Stomach (tissue), 4 donors: Measurements from ENCODE around the gene TOR1A.

ENCODE experiments used
- EP300 ChIP-seq: sonication (generic); formaldehyde crosslinking; IDR thresholded peaks from one replicate; pipeline ENCODE4 v1.6.1; 2017; ENCODE audit warnings: antibody characterized with exemption
- POLR2A ChIP-seq, 4 donors: fragments of 450-650 bp; IDR thresholded peaks; one replicate each; pipeline ENCODE4 v1.6.1; 2016; ENCODE audit warnings: antibody characterized with exemption in 4 of 4, control low read depth in 2 of 4, mild to moderate bottlenecking in 1 of 4, moderate library complexity in 1 of 4
- POLR2AphosphoS5 ChIP-seq, 3 donors: sonication (generic); formaldehyde crosslinking; IDR thresholded peaks; one replicate each; pipeline ENCODE4 v1.6.1; 2016; ENCODE audit warnings: antibody characterized with exemption in 3 of 3
- TF ChIP-seq, protein P1 (sequence below), 7 experiments: fragments of 450-650 bp in 4 of 7; fragments of 200-600 bp in 3 of 7; sonication (generic) in 3 of 7; IDR thresholded peaks; one replicate each; pipeline ENCODE4 v1.5.1; 2016 to 2019; ENCODE audit warnings: antibody characterized with exemption in 7 of 7, control low read depth in 2 of 7, mild to moderate bottlenecking in 1 of 7

DNA sequence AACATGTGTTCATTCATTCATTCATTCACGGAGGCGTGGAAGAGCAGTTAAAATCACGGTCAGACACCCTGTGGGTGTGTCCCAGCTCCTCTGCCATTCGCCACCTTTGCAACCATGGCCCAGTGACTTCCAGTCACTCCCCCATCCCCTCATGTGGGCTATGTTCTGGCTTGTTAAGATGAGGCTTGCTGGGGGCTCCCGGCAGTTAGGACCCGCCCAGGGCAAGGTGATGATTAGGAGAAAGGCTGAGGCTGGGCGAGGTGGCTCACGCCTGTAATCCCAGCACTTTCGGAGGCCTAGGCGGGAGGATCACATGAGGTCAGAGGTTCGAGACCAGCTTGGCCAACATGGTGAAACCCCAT, 46.2 kb downstream of the TOR1A start:
- TF ChIP-seq, protein P1, sequence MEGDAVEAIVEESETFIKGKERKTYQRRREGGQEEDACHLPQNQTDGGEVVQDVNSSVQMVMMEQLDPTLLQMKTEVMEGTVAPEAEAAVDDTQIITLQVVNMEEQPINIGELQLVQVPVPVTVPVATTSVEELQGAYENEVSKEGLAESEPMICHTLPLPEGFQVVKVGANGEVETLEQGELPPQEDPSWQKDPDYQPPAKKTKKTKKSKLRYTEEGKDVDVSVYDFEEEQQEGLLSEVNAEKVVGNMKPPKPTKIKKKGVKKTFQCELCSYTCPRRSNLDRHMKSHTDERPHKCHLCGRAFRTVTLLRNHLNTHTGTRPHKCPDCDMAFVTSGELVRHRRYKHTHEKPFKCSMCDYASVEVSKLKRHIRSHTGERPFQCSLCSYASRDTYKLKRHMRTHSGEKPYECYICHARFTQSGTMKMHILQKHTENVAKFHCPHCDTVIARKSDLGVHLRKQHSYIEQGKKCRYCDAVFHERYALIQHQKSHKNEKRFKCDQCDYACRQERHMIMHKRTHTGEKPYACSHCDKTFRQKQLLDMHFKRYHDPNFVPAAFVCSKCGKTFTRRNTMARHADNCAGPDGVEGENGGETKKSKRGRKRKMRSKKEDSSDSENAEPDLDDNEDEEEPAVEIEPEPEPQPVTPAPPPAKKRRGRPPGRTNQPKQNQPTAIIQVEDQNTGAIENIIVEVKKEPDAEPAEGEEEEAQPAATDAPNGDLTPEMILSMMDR (IDR thresholded peaks at IDR 0.05), result no peak
- no peak for TF ChIP-seq POLR2AphosphoS5 (IDR thresholded peaks at IDR 0.05)
- no peak for TF ChIP-seq POLR2A (IDR thresholded peaks at IDR 0.05)
- TF ChIP-seq EP300, result no peak
